ENCODE results near the gene SNX25.
"Not testable (repeated sequence)": the region's sequence is repeated elsewhere in the genome, so short reads cannot be mapped to it uniquely, and the experiment has no call there.

The SNX25 gene

DNA sequence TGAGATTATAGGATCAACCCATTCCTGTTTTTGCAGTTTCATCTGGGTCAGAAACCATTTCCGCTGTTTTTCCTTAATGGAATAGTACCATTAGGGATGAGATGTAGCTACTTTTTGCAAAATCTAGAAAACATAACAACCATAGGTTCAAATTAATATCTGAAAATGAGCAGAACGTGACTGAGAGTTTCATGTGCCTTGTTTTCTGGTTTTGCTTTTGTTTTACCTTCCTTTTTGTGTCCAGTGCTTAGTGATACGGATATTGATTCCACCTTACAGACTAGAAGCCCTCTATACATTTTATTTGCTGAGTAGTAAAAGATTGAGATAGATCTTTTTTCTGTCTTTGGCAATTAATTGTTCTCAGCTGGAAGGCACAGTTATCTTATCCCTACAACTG, 46.5 kb downstream of the SNX25 start:
- TF ChIP-seq CTCF (IDR thresholded peaks at IDR 0.05; ENCODE audit: insufficient read depth, low read length, poor library complexity, severe bottlenecking): no peak

DNA sequence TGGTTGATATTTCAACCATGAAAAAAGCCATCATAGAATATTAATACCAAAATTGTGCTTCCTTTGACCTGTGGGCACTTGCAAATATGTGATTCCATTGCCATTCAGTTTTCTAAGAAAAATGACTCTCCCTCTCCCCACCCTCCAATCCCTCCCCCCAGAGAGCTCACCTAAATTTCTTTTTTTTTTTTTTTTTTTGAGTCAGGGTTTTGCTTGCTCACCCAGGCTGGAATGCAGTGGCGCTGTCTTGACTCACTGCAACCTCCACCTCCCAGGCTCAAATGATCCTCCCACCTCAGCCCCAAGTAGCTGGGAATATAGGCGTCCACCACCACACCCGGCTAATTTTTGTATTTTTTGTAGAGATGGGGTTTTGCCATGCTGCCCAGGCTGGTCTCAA, 47.0 kb downstream of the SNX25 start:
- peaks cover 14% of the 10 kb centered on the region for H3K36me3 ChIP-seq (ENCODE audit: control insufficient read depth, insufficient read depth, low read length)
- no peak overlapping the region for H3K4me3 ChIP-seq (replicated peaks; ENCODE audit: low read depth, low read length)
- TF ChIP-seq CTCF (IDR thresholded peaks at IDR 0.05; ENCODE audit: insufficient read depth, low read length, poor library complexity, severe bottlenecking): no peak
- H3K27me3 ChIP-seq (replicated peaks; ENCODE audit: control insufficient read depth, insufficient read depth, low read length): no peaks in the 10 kb centered on the region
- no peak for DNase-seq (ENCODE audit: extremely low read depth, insufficient read length)

More for the DNA sequence above, 46.5 kb downstream of the SNX25 start:
- Histone ChIP-seq H3K27me3 (replicated peaks; ENCODE audit: control insufficient read depth, insufficient read depth, low read length) (no peaks in the 10 kb centered on the region), H3K4me3 (replicated peaks; ENCODE audit: low read depth, low read length) (no peak overlapping the region), H3K36me3 (ENCODE audit: control insufficient read depth, insufficient read depth, low read length) (peaks cover 14% of the 10 kb centered on the region)
- no peak for DNase-seq (ENCODE audit: extremely low read depth, insufficient read length)

DNA sequence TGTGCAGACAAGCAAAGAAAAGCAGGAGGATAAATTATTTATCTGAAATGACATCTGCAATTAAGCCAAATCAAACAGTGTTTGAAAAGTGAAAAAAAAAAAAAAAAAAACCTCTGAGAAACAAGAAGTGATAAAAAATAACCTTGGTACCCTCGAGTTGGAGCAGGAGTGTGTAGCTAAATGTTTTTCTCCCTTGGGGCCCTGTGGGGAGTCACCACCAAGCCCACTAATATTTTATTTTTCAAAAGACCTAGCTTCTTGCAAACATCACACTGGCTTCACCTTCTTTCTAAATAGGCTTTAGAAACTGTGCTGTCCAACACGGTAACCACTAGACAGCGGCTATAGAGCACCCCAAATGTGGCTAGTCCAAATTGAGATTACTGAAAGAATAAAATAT, 47.7 kb downstream of the SNX25 start:
- H3K4me3 ChIP-seq (replicated peaks; ENCODE audit: low read depth, low read length): no peak overlapping the region
- TF ChIP-seq CTCF (IDR thresholded peaks at IDR 0.05; ENCODE audit: insufficient read depth, low read length, poor library complexity, severe bottlenecking): no peak
- no peak for DNase-seq (ENCODE audit: extremely low read depth, insufficient read length)
- peaks cover 14% of the 10 kb centered on the region for H3K36me3 ChIP-seq (ENCODE audit: control insufficient read depth, insufficient read depth, low read length)
- H3K27me3 ChIP-seq (replicated peaks; ENCODE audit: control insufficient read depth, insufficient read depth, low read length): no peaks in the 10 kb centered on the region

DNA sequence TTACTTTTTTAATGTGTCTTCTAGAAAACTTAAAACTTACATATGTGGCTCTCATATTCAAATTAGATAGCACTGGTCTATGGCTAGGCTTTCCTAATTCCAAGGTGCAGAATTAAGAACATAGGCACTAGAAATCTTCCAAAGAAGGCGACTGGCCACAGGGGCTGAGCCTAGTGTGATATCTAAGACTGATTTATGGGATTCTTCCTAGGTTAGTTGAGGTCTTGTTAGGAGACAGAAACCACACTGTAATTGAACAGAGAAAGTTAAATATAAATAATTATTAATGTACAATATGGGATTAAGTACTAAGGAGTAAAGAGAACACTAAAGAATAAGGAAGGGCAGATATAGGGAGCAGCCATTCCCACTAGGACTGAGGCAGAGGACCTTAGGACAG, 48.3 kb downstream of the SNX25 start:
- H3K36me3 ChIP-seq (ENCODE audit: control insufficient read depth, insufficient read depth, low read length): peaks cover 16% of the 10 kb centered on the region
- no peak for TF ChIP-seq CTCF (IDR thresholded peaks at IDR 0.05; ENCODE audit: insufficient read depth, low read length, poor library complexity, severe bottlenecking)
- H3K4me3 ChIP-seq (replicated peaks; ENCODE audit: low read depth, low read length): no peak overlapping the region
- H3K27me3 ChIP-seq (replicated peaks; ENCODE audit: control insufficient read depth, insufficient read depth, low read length): no peaks in the 10 kb centered on the region
- no peak for DNase-seq (ENCODE audit: extremely low read depth, insufficient read length)

GRCh38 chr4:185258741-185259140, 49.3 kb downstream of the SNX25 start:
- H3K4me3 ChIP-seq (replicated peaks; ENCODE audit: low read depth, low read length); DNase-seq (ENCODE audit: extremely low read depth, insufficient read length); H3K27me3 ChIP-seq (replicated peaks; ENCODE audit: control insufficient read depth, insufficient read depth, low read length): not testable (repeated sequence)
- H3K36me3 ChIP-seq (ENCODE audit: control insufficient read depth, insufficient read depth, low read length): peaks cover 18% of the 10 kb centered on the region

DNA sequence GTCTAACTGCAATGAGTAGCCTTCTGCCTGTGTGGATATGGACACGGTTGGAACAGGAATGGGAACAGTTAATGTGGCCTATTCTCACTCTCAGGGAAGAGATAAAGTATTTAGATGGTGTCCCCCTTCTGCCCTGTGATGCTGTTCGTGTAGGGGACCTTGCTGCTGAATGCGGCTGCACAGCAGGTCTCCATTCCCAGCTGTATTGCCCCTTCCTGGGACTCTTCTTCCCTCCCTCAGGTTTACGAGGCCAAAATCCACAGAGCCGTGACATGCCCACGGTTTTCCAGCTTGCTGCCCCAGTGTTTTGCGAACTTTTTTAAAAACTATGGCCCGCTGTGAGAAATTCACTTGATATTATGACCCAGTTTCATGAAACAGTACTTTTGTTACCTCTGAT, 50.3 kb downstream of the SNX25 start:
- TF ChIP-seq CTCF (IDR thresholded peaks at IDR 0.05; ENCODE audit: insufficient read depth, low read length, poor library complexity, severe bottlenecking): no peak
- Histone ChIP-seq H3K4me3 (replicated peaks; ENCODE audit: low read depth, low read length) (no peak overlapping the region), H3K36me3 (ENCODE audit: control insufficient read depth, insufficient read depth, low read length) (peaks cover 17% of the 10 kb centered on the region), H3K27me3 (replicated peaks; ENCODE audit: control insufficient read depth, insufficient read depth, low read length) (no peaks in the 10 kb centered on the region)
- DNase-seq (ENCODE audit: extremely low read depth, insufficient read length): no peak

Data from GM06990 (cell line).